ENCODE results near the gene RAB17.

The RAB17 gene

GRCh38 chr2:237553948-237554347 lies 36.6 kb downstream of the RAB17 start:
- no peaks in the 10 kb centered on the region for H3K27me3 ChIP-seq (ENCODE audit: control insufficient read depth, insufficient read depth, low read length)
- H3K9ac ChIP-seq (ENCODE audit: low read length) = no peak overlapping the region

GRCh38 chr2:237552908-237553307 lies 37.6 kb downstream of the RAB17 start:
- Histone ChIP-seq H3K4me1 (ENCODE audit: control insufficient read depth, insufficient read depth, low read length) (no peaks in the 10 kb centered on the region), H3K9ac (ENCODE audit: low read length) (no peak overlapping the region), H3K27ac (ENCODE audit: low read depth, low read length) (no peak overlapping the region), H3K36me3 (ENCODE audit: control insufficient read depth, insufficient read depth, low read length) (peaks cover 3% of the 10 kb centered on the region), H3K27me3 (ENCODE audit: control insufficient read depth, insufficient read depth, low read length) (no peaks in the 10 kb centered on the region), H3K4me3 (ENCODE audit: low read length) (no peak overlapping the region)

More at GRCh38 chr2:237553948-237554347, 36.6 kb downstream of the RAB17 start:
- Histone ChIP-seq H3K4me1 (ENCODE audit: control insufficient read depth, insufficient read depth, low read length) (no peaks in the 10 kb centered on the region), H3K27ac (ENCODE audit: low read depth, low read length) (no peak overlapping the region), H3K4me3 (ENCODE audit: low read length) (no peak overlapping the region), H3K36me3 (ENCODE audit: control insufficient read depth, insufficient read depth, low read length) (peaks cover 3% of the 10 kb centered on the region)

- Histone ChIP-seq H3K9ac (ENCODE audit: low read length) (no peak overlapping the region), H3K36me3 (ENCODE audit: control insufficient read depth, insufficient read depth, low read length) (peaks cover 3% of the 10 kb centered on the region), H3K4me1 (ENCODE audit: control insufficient read depth, insufficient read depth, low read length) (no peaks in the 10 kb centered on the region), H3K27ac (ENCODE audit: low read depth, low read length) (no peak overlapping the region), H3K27me3 (ENCODE audit: control insufficient read depth, insufficient read depth, low read length) (no peaks in the 10 kb centered on the region), H3K4me3 (ENCODE audit: low read length) (no peak overlapping the region)
These were observed 39.4 kb downstream of the RAB17 start for GRCh38 chr2:237551071-237551574.

GRCh38 chr2:237549643-237550415 lies 40.7 kb downstream of the RAB17 start:
- Histone ChIP-seq H3K27ac (ENCODE audit: low read depth, low read length) (no peak overlapping the region), H3K36me3 (ENCODE audit: control insufficient read depth, insufficient read depth, low read length) (peaks cover 3% of the 10 kb centered on the region), H3K27me3 (ENCODE audit: control insufficient read depth, insufficient read depth, low read length) (no peaks in the 10 kb centered on the region), H3K4me1 (ENCODE audit: control insufficient read depth, insufficient read depth, low read length) (no peaks in the 10 kb centered on the region), H3K4me3 (ENCODE audit: low read length) (no peak overlapping the region), H3K9ac (ENCODE audit: low read length) (no peak overlapping the region)

GRCh38 chr2:237549216-237549615 lies 41.3 kb downstream of the RAB17 start:
- Histone ChIP-seq H3K9ac (ENCODE audit: low read length) (no peak overlapping the region), H3K27ac (ENCODE audit: low read depth, low read length) (no peak overlapping the region), H3K27me3 (ENCODE audit: control insufficient read depth, insufficient read depth, low read length) (no peaks in the 10 kb centered on the region), H3K4me3 (ENCODE audit: low read length) (no peak overlapping the region), H3K36me3 (ENCODE audit: control insufficient read depth, insufficient read depth, low read length) (peaks cover 2% of the 10 kb centered on the region), H3K4me1 (ENCODE audit: control insufficient read depth, insufficient read depth, low read length) (no peaks in the 10 kb centered on the region)

- H3K27ac ChIP-seq (ENCODE audit: low read depth, low read length) = no peak overlapping the region
- H3K9ac ChIP-seq (ENCODE audit: low read length) = no peak overlapping the region
- no peak overlapping the region for H3K4me3 ChIP-seq (ENCODE audit: low read length)
- no peaks in the 10 kb centered on the region for H3K27me3 ChIP-seq (ENCODE audit: control insufficient read depth, insufficient read depth, low read length)
- no peaks in the 10 kb centered on the region for H3K4me1 ChIP-seq (ENCODE audit: control insufficient read depth, insufficient read depth, low read length)
- no peaks in the 10 kb centered on the region for H3K36me3 ChIP-seq (ENCODE audit: control insufficient read depth, insufficient read depth, low read length)
These were observed 42.6 kb downstream of the RAB17 start for GRCh38 chr2:237547841-237548416.

GRCh38 chr2:237546876-237547395 lies 43.6 kb downstream of the RAB17 start:
- Histone ChIP-seq H3K4me1 (ENCODE audit: control insufficient read depth, insufficient read depth, low read length) (no peaks in the 10 kb centered on the region), H3K4me3 (ENCODE audit: low read length) (no peak overlapping the region), H3K36me3 (ENCODE audit: control insufficient read depth, insufficient read depth, low read length) (no peaks in the 10 kb centered on the region), H3K27me3 (ENCODE audit: control insufficient read depth, insufficient read depth, low read length) (no peaks in the 10 kb centered on the region), H3K27ac (ENCODE audit: low read depth, low read length) (no peak overlapping the region), H3K9ac (ENCODE audit: low read length) (no peak overlapping the region)

- Histone ChIP-seq H3K4me3 (ENCODE audit: low read length) (no peak overlapping the region), H3K36me3 (ENCODE audit: control insufficient read depth, insufficient read depth, low read length) (no peaks in the 10 kb centered on the region), H3K4me1 (ENCODE audit: control insufficient read depth, insufficient read depth, low read length) (no peaks in the 10 kb centered on the region), H3K27me3 (ENCODE audit: control insufficient read depth, insufficient read depth, low read length) (no peaks in the 10 kb centered on the region), H3K27ac (ENCODE audit: low read depth, low read length) (no peak overlapping the region), H3K9ac (ENCODE audit: low read length) (no peak overlapping the region)
These were observed 44.3 kb downstream of the RAB17 start for GRCh38 chr2:237546040-237546875.

GRCh38 chr2:237542001-237542704 lies 48.4 kb downstream of the RAB17 start:
- Histone ChIP-seq H3K4me1 (ENCODE audit: control insufficient read depth, insufficient read depth, low read length) (no peaks in the 10 kb centered on the region), H3K9ac (ENCODE audit: low read length) (no peak overlapping the region), H3K27ac (ENCODE audit: low read depth, low read length) (no peak overlapping the region), H3K4me3 (ENCODE audit: low read length) (no peak overlapping the region), H3K36me3 (ENCODE audit: control insufficient read depth, insufficient read depth, low read length) (no peaks in the 10 kb centered on the region), H3K27me3 (ENCODE audit: control insufficient read depth, insufficient read depth, low read length) (no peaks in the 10 kb centered on the region)

- H3K27ac ChIP-seq (ENCODE audit: low read depth, low read length) = no peak overlapping the region
- no peak overlapping the region for H3K4me3 ChIP-seq (ENCODE audit: low read length)
- no peak overlapping the region for H3K9ac ChIP-seq (ENCODE audit: low read length)
- no peaks in the 10 kb centered on the region for H3K27me3 ChIP-seq (ENCODE audit: control insufficient read depth, insufficient read depth, low read length)
- no peaks in the 10 kb centered on the region for H3K36me3 ChIP-seq (ENCODE audit: control insufficient read depth, insufficient read depth, low read length)
- no peaks in the 10 kb centered on the region for H3K4me1 ChIP-seq (ENCODE audit: control insufficient read depth, insufficient read depth, low read length)
These were observed 49.3 kb downstream of the RAB17 start for GRCh38 chr2:237541243-237541642.

GRCh38 chr2:237540823-237541222 lies 49.7 kb downstream of the RAB17 start:
- Histone ChIP-seq H3K36me3 (ENCODE audit: control insufficient read depth, insufficient read depth, low read length) (no peaks in the 10 kb centered on the region), H3K4me1 (ENCODE audit: control insufficient read depth, insufficient read depth, low read length) (no peaks in the 10 kb centered on the region), H3K4me3 (ENCODE audit: low read length) (no peak overlapping the region), H3K9ac (ENCODE audit: low read length) (no peak overlapping the region), H3K27ac (ENCODE audit: low read depth, low read length) (no peak overlapping the region), H3K27me3 (ENCODE audit: control insufficient read depth, insufficient read depth, low read length) (no peaks in the 10 kb centered on the region)

All from rectal smooth muscle tissue (tissue), 1 donor.